GM12872 (cell line): ENCODE results near the gene CORO1C.

Experiments
- CTCF ChIP-seq: IDR thresholded peaks from 3 replicates; pipeline ENCODE4 v1.5.1; 2011; ENCODE audit warnings: low read depth, mild to moderate bottlenecking, low read length, moderate library complexity; ENCODE audit not compliant: insufficient read depth

CORO1C gene

GRCh38 chr12:108616359-108616758, 115.0 kb downstream of the CORO1C start:
- no peak for TF ChIP-seq CTCF

- TF ChIP-seq CTCF = no peak
Measured at GRCh38 chr12:108615918-108616317, 115.4 kb downstream of the CORO1C start.

GRCh38 chr12:108614639-108615038, 116.7 kb downstream of the CORO1C start:
- no peak for TF ChIP-seq CTCF

- no peak for TF ChIP-seq CTCF
Measured at GRCh38 chr12:108614041-108614440, 117.3 kb downstream of the CORO1C start.

GRCh38 chr12:108613548-108613947, 117.8 kb downstream of the CORO1C start:
- TF ChIP-seq CTCF = no peak

- no peak for TF ChIP-seq CTCF
Measured at GRCh38 chr12:108612788-108613282, 118.5 kb downstream of the CORO1C start.

- peak; percentile 69 for TF ChIP-seq CTCF
Measured at GRCh38 chr12:108611884-108612415, 119.4 kb downstream of the CORO1C start.
